Endodermal cell (in vitro differentiated cells): ENCODE measurements around the gene SYNDIG1. TPM values are rescaled to one million over a fixed set of nuclear protein-coding genes. Genes with fewer than 3 reads are reported as not detected.

Experiments used
- DNase-seq: peaks from one replicate; pipeline ENCODE4 v3.0.0-alpha.2; 2017
- H3K27ac ChIP-seq: 2 replicates; pipeline ENCODE4 v1.5.1; 2013; ENCODE audit warnings: mild to moderate bottlenecking, low read depth, low read length, moderate library complexity
- H3K27me3 ChIP-seq: 2 replicates; pipeline ENCODE4 v1.6.1; 2013; ENCODE audit warnings: mild to moderate bottlenecking, low read length, moderate library complexity; ENCODE audit not compliant: insufficient read depth, control insufficient read depth, poor library complexity, severe bottlenecking
- H3K36me3 ChIP-seq: 2 replicates; pipeline ENCODE4 v1.7.0; 2013; ENCODE audit warnings: mild to moderate bottlenecking, low read length, moderate library complexity; ENCODE audit not compliant: control insufficient read depth, insufficient read depth
- H3K4me1 ChIP-seq: one replicate; pipeline ENCODE4 v1.7.0; 2013; ENCODE audit warnings: low read length; ENCODE audit not compliant: control insufficient read depth, insufficient read depth
- H3K4me3 ChIP-seq: 2 replicates; pipeline ENCODE4 v1.5.1; 2013; ENCODE audit warnings: mild to moderate bottlenecking, low read length, moderate library complexity
- H3K9ac ChIP-seq: 2 replicates; pipeline ENCODE4 v1.6.1; 2013; ENCODE audit warnings: mild to moderate bottlenecking, low read length, moderate library complexity; ENCODE audit not compliant: poor library complexity, severe bottlenecking; ENCODE audit errors: extremely low read depth
- H3K9me3 ChIP-seq: 2 replicates; pipeline ENCODE4 v1.6.1; 2013; ENCODE audit warnings: mild to moderate bottlenecking, low read length, moderate library complexity; ENCODE audit not compliant: control insufficient read depth
- H3K27ac Mint-ChIP-seq: 2 replicates; pipeline ENCODE4 v1.8.0; 2020; ENCODE audit warnings: mixed read lengths
- H3K27me3 Mint-ChIP-seq: 2 replicates; pipeline ENCODE4 v1.8.0; 2021; ENCODE audit warnings: mild to moderate bottlenecking, mixed read lengths; ENCODE audit not compliant: insufficient read depth
- H3K36me3 Mint-ChIP-seq: 2 replicates; pipeline ENCODE4 v1.8.0; 2020; ENCODE audit warnings: low read depth, mixed read lengths
- H3K4me1 Mint-ChIP-seq: 2 replicates; pipeline ENCODE4 v1.8.0; 2020; ENCODE audit warnings: mixed read lengths
- H3K4me3 Mint-ChIP-seq: 2 replicates; pipeline ENCODE4 v1.8.0; 2020; ENCODE audit warnings: mild to moderate bottlenecking, moderate library complexity, mixed read lengths
- H3K9me3 Mint-ChIP-seq: 2 replicates; pipeline ENCODE4 v1.8.0; 2020; ENCODE audit warnings: mild to moderate bottlenecking, mixed read lengths
- WGBS, 2 experiments: methylation state at CpG; one replicate each; pipeline versions ENCODE4 v1.1.5 to v1.1.7; 2013; ENCODE audit warnings: missing lambda C conversion rate in 2 of 2, mixed read lengths in 1 of 2; ENCODE audit not compliant: insufficient coverage in 1 of 2, insufficient read length in 1 of 2; 5-methylcytosine and 5-hydroxymethylcytosine counted together
- total RNA-seq, 2 donors: library from RNA; stranded (reverse); fragmentation: NEBNext Ultra II Directional in 1 of 2; extraction: Animal tissue kit (Norgen Biotek cat#: 25700) in 1 of 2; gene quantifications; 2 replicates in 1 of 2; 3 replicates in 1 of 2; pipeline ENCODE4 v1.2.1, GENCODE V29; 2021
- TF ChIP-seq, protein P1 (sequence below): fragments of 200-600 bp; sonication (generic); conservative IDR thresholded peaks from 2 replicates; pipeline ENCODE4 v1.5.0; 2021; ENCODE audit warnings: antibody characterized with exemption, mild to moderate bottlenecking

The SYNDIG1 gene
- total RNA-seq, 2 donors from 2014 or later = 5.5 to 6.8 TPM

DNA sequence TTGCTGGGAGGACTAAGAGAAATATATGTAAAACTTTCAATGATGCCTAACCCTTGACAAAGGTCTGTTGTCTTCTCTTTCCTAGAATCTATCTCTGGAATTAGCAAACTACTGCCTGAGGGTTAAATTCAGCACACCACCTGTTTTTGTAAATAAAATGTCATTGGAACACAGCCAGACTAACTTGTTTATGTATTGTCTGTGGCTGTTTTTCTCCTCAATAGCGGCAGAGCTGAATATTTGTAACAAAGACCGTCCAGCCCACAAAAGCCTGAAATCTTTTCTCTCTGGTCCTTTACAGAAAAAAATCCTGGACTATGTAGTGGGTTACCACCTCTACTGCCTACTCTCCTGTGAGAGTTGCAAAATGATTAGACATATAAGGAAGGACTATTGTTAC is 33.3 kb upstream of the SYNDIG1 start:
- H3K27ac Mint-ChIP-seq = no peak overlapping the region
- no peaks in the 10 kb centered on the region for H3K9me3 ChIP-seq
- H3K36me3 ChIP-seq = no peaks in the 10 kb centered on the region
- no peak overlapping the region for H3K9ac ChIP-seq
- H3K4me3 Mint-ChIP-seq = no peak overlapping the region
- no peaks in the 10 kb centered on the region for H3K36me3 Mint-ChIP-seq
- TF ChIP-seq, protein P1, sequence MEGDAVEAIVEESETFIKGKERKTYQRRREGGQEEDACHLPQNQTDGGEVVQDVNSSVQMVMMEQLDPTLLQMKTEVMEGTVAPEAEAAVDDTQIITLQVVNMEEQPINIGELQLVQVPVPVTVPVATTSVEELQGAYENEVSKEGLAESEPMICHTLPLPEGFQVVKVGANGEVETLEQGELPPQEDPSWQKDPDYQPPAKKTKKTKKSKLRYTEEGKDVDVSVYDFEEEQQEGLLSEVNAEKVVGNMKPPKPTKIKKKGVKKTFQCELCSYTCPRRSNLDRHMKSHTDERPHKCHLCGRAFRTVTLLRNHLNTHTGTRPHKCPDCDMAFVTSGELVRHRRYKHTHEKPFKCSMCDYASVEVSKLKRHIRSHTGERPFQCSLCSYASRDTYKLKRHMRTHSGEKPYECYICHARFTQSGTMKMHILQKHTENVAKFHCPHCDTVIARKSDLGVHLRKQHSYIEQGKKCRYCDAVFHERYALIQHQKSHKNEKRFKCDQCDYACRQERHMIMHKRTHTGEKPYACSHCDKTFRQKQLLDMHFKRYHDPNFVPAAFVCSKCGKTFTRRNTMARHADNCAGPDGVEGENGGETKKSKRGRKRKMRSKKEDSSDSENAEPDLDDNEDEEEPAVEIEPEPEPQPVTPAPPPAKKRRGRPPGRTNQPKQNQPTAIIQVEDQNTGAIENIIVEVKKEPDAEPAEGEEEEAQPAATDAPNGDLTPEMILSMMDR = no peak
- 100% methylated on average over 1 of the region's 2 CpGs; no CpG with 5 or more reads in 1 of the 2 experiments for WGBS, 2 experiments
- DNase-seq = no peak
- H3K9me3 Mint-ChIP-seq = no peaks in the 10 kb centered on the region
- H3K27me3 ChIP-seq = no peaks in the 10 kb centered on the region
- no peaks in the 10 kb centered on the region for H3K4me1 ChIP-seq
- H3K27ac ChIP-seq = no peak overlapping the region
- H3K4me3 ChIP-seq = no peak overlapping the region
- H3K27me3 Mint-ChIP-seq = peaks cover 4% of the 10 kb centered on the region
- peaks cover 13% of the 10 kb centered on the region for H3K4me1 Mint-ChIP-seq

DNA sequence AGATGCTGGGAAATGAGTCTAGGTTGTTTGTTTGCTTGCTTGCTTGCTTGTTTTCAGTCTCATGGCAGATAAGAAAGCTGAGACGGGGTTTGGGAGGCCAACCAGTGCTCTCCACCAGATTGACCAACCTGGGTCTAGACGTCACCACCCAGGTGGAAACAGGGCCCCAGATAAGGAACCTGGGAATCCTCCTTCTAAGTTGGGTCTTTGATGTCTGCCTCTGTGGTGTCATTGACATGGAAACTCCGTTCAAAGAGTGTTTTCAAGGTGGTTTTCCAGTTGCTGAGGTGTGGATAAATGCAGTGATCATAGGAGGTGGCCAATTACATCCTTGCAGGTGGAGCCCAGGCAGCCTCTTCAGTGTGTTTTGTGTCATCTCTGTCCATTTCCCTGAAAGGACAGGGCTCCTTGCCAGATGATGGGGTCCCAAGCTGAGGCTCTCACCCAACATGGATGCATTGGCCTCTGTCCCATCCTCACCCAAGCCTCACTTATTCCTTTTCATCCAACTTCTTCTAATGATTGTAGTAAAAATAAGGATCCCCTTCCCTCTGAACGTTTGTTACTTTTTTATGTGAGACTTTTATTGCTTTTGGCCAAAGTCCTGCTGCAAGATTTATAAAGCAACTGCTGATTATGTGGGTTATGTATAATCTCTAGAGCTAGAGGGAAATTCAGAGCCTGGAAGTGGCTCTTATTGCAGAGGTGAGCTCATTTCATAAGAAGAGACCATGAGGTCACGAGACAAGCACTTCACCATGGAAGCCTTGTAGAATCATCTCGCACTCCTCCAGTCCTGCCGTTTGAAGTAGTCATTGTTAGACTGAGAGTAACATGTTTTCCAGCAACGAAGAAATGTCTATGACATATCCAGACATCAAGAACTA is 32.0 kb upstream of the SYNDIG1 start:
- Histone ChIP-seq H3K4me1 (no peaks in the 10 kb centered on the region), H3K9me3 (no peaks in the 10 kb centered on the region), H3K9ac (no peak overlapping the region), H3K27ac (no peak overlapping the region), H3K36me3 (no peaks in the 10 kb centered on the region), H3K27me3 (no peaks in the 10 kb centered on the region), H3K4me3 (no peak overlapping the region)
- no peak overlapping the region for H3K27ac Mint-ChIP-seq
- H3K9me3 Mint-ChIP-seq = no peaks in the 10 kb centered on the region
- WGBS, 2 experiments = 87 to 93% methylated on average over 7 to 8 of the region's 8 CpGs
- peaks cover 4% of the 10 kb centered on the region for H3K27me3 Mint-ChIP-seq
- no peak for DNase-seq
- H3K4me1 Mint-ChIP-seq = peaks cover 8% of the 10 kb centered on the region
- TF ChIP-seq, protein P1 = no peak
- H3K36me3 Mint-ChIP-seq = no peaks in the 10 kb centered on the region
- H3K4me3 Mint-ChIP-seq = no peak overlapping the region

DNA sequence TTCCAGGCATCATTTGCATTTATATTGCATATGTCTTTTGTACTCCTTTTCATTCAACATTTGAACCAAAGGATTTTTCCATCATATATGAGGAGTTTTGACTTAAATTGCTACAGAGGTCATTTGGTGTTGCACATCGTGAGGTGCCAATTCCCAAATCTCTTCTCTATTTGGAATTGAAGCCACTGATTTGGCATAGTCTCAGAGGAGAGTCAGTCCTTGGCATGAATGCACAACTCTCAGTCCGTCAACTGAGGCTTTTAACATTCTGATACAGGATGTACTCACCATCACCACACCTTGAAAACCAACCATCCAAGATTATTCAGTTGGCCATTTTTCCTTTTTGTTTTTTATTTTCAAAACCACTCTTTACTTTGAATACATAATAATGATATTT is 31.1 kb upstream of the SYNDIG1 start:
- H3K4me1 Mint-ChIP-seq = peaks cover 14% of the 10 kb centered on the region
- TF ChIP-seq, protein P1 = no peak
- peaks cover 4% of the 10 kb centered on the region for H3K27me3 Mint-ChIP-seq
- H3K4me3 Mint-ChIP-seq = no peak overlapping the region
- H3K27ac Mint-ChIP-seq = no peak overlapping the region
- Histone ChIP-seq H3K4me1 (peaks cover 4% of the 10 kb centered on the region), H3K36me3 (no peaks in the 10 kb centered on the region), H3K9ac (no peak overlapping the region), H3K9me3 (no peaks in the 10 kb centered on the region), H3K27me3 (no peaks in the 10 kb centered on the region), H3K4me3 (no peak overlapping the region), H3K27ac (no peak overlapping the region)
- H3K36me3 Mint-ChIP-seq = no peaks in the 10 kb centered on the region
- no peak for DNase-seq
- no peaks in the 10 kb centered on the region for H3K9me3 Mint-ChIP-seq
- 97 to 100% methylated on average over 1 to 2 of the region's 2 CpGs for WGBS, 2 experiments
